Activated T-helper 2 cell treated with anti-CD3 and anti-CD28 coated beads, Interferon-gamma antibody, Interleukin-2, Interleukin-4, amounts not matched to agents 10 μg/mL and 5 μg/mL and 100 μg/mL, durations not matched to agents 14 hours and 24 hours and 36 hours (primary cell): ENCODE measurements around the gene GNAT1. TPM values are rescaled to one million over a fixed set of nuclear protein-coding genes. Genes with fewer than 3 reads are reported as not detected.

Experiments
- total RNA-seq: library from RNA; stranded (reverse); gene quantifications from 2 replicates; pipeline ENCODE4 v1.2.3, GENCODE V29; 2022

The GNAT1 gene
- total RNA-seq, 1 donor from 2014 or later = not detected

Other genes starting within 250 kb of the GNAT1 start
- 139 and 144 TPM in 2 replicates for gene RBM5, start 102.7 kb upstream of the GNAT1 start, total RNA-seq
- gene SEMA3F, start 36.3 kb upstream of the GNAT1 start, total RNA-seq = 0.11 and 0.21 TPM in 2 replicates
- not detected in 2 replicates for gene SLC38A3, start 13.7 kb downstream of the GNAT1 start, total RNA-seq
- 267 and 269 TPM in 2 replicates for gene GNAI2, start 44.6 kb downstream of the GNAT1 start, total RNA-seq
- gene SEMA3B, start 77.5 kb downstream of the GNAT1 start, total RNA-seq = 0.30 and 0.68 TPM in 2 replicates
- not detected in 2 replicates for gene LSMEM2, start 87.5 kb downstream of the GNAT1 start, total RNA-seq
- 154 and 164 TPM in 2 replicates for gene IFRD2, start 100.8 kb downstream of the GNAT1 start, total RNA-seq
- 10.8 TPM in 2 replicates for gene HYAL3, start 107.8 kb downstream of the GNAT1 start, total RNA-seq
- 24.9 and 25.0 TPM in 2 replicates for gene NAA80, start 107.8 kb downstream of the GNAT1 start, total RNA-seq
- 0.23 and 0.59 TPM in 2 replicates for gene HYAL1, start 112.0 kb downstream of the GNAT1 start, total RNA-seq
- 14.9 and 15.2 TPM in 2 replicates for gene HYAL2, start 131.1 kb downstream of the GNAT1 start, total RNA-seq
- gene TUSC2, start 136.6 kb downstream of the GNAT1 start, total RNA-seq = 23.7 and 23.9 TPM in 2 replicates
- 71.2 and 74.2 TPM in 2 replicates for gene RASSF1, start 149.2 kb downstream of the GNAT1 start, total RNA-seq
- gene ZMYND10, start 154.1 kb downstream of the GNAT1 start, total RNA-seq = 0.94 and 1.8 TPM in 2 replicates
- 34.5 and 42.7 TPM in 2 replicates for gene NPRL2, start 159.2 kb downstream of the GNAT1 start, total RNA-seq
- 22.9 and 24.6 TPM in 2 replicates for gene CYB561D2, start 159.3 kb downstream of the GNAT1 start, total RNA-seq
- gene TMEM115, start 167.9 kb downstream of the GNAT1 start, total RNA-seq = 17.8 and 19.2 TPM in 2 replicates